ENCODE measurements around the gene SPSB4. TPM values are rescaled to one million over a fixed set of nuclear protein-coding genes. Genes with fewer than 3 reads are reported as not detected.

SPSB4 gene
- total RNA-seq, 4 donors from 2014 or later, result 3.5 TPM; not detected in 3

GRCh38 chr3:141071681-141072260 lies 20.6 kb downstream of the SPSB4 start:
- DNase-seq, result no peak
- H3K4me3 ChIP-seq, result no peak overlapping the region
- no peak overlapping the region for H3K27ac ChIP-seq
- intact Hi-C loops (cut with DNase I; ENCODE audit: low total_unique reads), result no loop called here
- no peaks in the 10 kb centered on the region for H3K27me3 ChIP-seq
- TF ChIP-seq CTCF (IDR thresholded peaks at IDR 0.05) (no peak), POLR2A (IDR thresholded peaks at IDR 0.05) (no peak)
- H3K9me3 ChIP-seq, result no peaks in the 10 kb centered on the region
- H3K36me3 ChIP-seq, result no peaks in the 10 kb centered on the region
- no peaks in the 10 kb centered on the region for H3K4me1 ChIP-seq

GRCh38 chr3:141072950-141073349 lies 21.8 kb downstream of the SPSB4 start:
- H3K9me3 ChIP-seq, result no peaks in the 10 kb centered on the region
- no peak overlapping the region for H3K4me3 ChIP-seq
- TF ChIP-seq POLR2A (IDR thresholded peaks at IDR 0.05) (no peak), CTCF (IDR thresholded peaks at IDR 0.05) (no peak)
- DNase-seq, result no peak
- no peaks in the 10 kb centered on the region for H3K27me3 ChIP-seq
- H3K36me3 ChIP-seq, result no peaks in the 10 kb centered on the region
- intact Hi-C loops (cut with DNase I; ENCODE audit: low total_unique reads), result no loop called here
- no peaks in the 10 kb centered on the region for H3K4me1 ChIP-seq
- no peak overlapping the region for H3K27ac ChIP-seq

GRCh38 chr3:141073580-141073979 lies 22.4 kb downstream of the SPSB4 start:
- DNase-seq, result no peak
- H3K36me3 ChIP-seq, result no peaks in the 10 kb centered on the region

GRCh38 chr3:141074529-141074928 lies 23.4 kb downstream of the SPSB4 start:
- TF ChIP-seq POLR2A (IDR thresholded peaks at IDR 0.05) (no peak), CTCF (IDR thresholded peaks at IDR 0.05) (no peak)
- no peaks in the 10 kb centered on the region for H3K27me3 ChIP-seq
- H3K4me1 ChIP-seq, result no peaks in the 10 kb centered on the region
- no peaks in the 10 kb centered on the region for H3K9me3 ChIP-seq
- no peak overlapping the region for H3K27ac ChIP-seq
- intact Hi-C loops (cut with DNase I; ENCODE audit: low total_unique reads), result no loop called here
- H3K36me3 ChIP-seq, result no peaks in the 10 kb centered on the region
- no peak for DNase-seq
- H3K4me3 ChIP-seq, result no peak overlapping the region

More at GRCh38 chr3:141073580-141073979, 22.4 kb downstream of the SPSB4 start:
- Histone ChIP-seq H3K27ac (no peak overlapping the region), H3K27me3 (no peaks in the 10 kb centered on the region), H3K4me3 (no peak overlapping the region), H3K4me1 (no peaks in the 10 kb centered on the region), H3K9me3 (no peaks in the 10 kb centered on the region)
- intact Hi-C loops (cut with DNase I; ENCODE audit: low total_unique reads), result no loop called here
- TF ChIP-seq POLR2A (IDR thresholded peaks at IDR 0.05) (no peak), CTCF (IDR thresholded peaks at IDR 0.05) (no peak)

GRCh38 chr3:141076036-141076773 lies 25.1 kb downstream of the SPSB4 start:
- H3K27ac ChIP-seq, result peak overlapping the region; percentile 70 to 73
- intact Hi-C loops (cut with DNase I; ENCODE audit: low total_unique reads), result no loop called here
- no peaks in the 10 kb centered on the region for H3K9me3 ChIP-seq
- no peaks in the 10 kb centered on the region for H3K27me3 ChIP-seq
- no peak overlapping the region for H3K4me3 ChIP-seq
- no peaks in the 10 kb centered on the region for H3K36me3 ChIP-seq
- DNase-seq, result no peak
- no peaks in the 10 kb centered on the region for H3K4me1 ChIP-seq
- no peak for TF ChIP-seq CTCF (IDR thresholded peaks at IDR 0.05)
- TF ChIP-seq POLR2A (IDR thresholded peaks at IDR 0.05), result no peak

All from uterus (tissue), 4 donors.